ENCODE measurements around the gene MITF. TPM values are rescaled to one million over a fixed set of nuclear protein-coding genes. Genes with fewer than 3 reads are reported as not detected.

MITF gene
- 0.25 TPM for total RNA-seq (ENCODE audit: unreplicated experiment)
- long read RNA-seq = 0 reads

- Mint-ChIP-seq H3K27me3 (ENCODE audit: unreplicated experiment) (peaks cover 9% of the 10 kb centered on the region), H3K27ac (ENCODE audit: unreplicated experiment) (no peak within 1 kb of the TSS), H3K9me3 (ENCODE audit: unreplicated experiment) (peaks cover 1% of the 10 kb centered on the region), H3K36me3 (ENCODE audit: unreplicated experiment) (no peaks in the 10 kb centered on the region), H3K4me3 (ENCODE audit: unreplicated experiment) (peak within 1 kb of the TSS; percentile 90), H3K4me1 (ENCODE audit: low read depth, unreplicated experiment) (peaks cover 4% of the 10 kb centered on the region)
- DNase-seq = peak; percentile 89
- no peak for TF ChIP-seq CTCF (IDR thresholded peaks at IDR 0.05; ENCODE audit: partially characterized antibody, unreplicated experiment)
These were observed at the start of gene MITF for GRCh38 chr3:69739204-69740102. MITF (plus strand) TSS chr3:69739464; CDS start chr3:69739598, 134 bp downstream.

GRCh38 chr3:69691860-69692259 lies 47.4 kb upstream of the MITF start:
- TF ChIP-seq CTCF (IDR thresholded peaks at IDR 0.05; ENCODE audit: partially characterized antibody, unreplicated experiment) = no peak
- Mint-ChIP-seq H3K9me3 (ENCODE audit: unreplicated experiment) (peaks cover 2% of the 10 kb centered on the region), H3K4me1 (ENCODE audit: low read depth, unreplicated experiment) (peaks cover 3% of the 10 kb centered on the region), H3K27me3 (ENCODE audit: unreplicated experiment) (peaks cover 6% of the 10 kb centered on the region), H3K4me3 (ENCODE audit: unreplicated experiment) (no peak overlapping the region), H3K27ac (ENCODE audit: unreplicated experiment) (no peak overlapping the region), H3K36me3 (ENCODE audit: unreplicated experiment) (no peaks in the 10 kb centered on the region)
- no peak for DNase-seq

GRCh38 chr3:69692761-69693160 lies 46.5 kb upstream of the MITF start:
- TF ChIP-seq CTCF (IDR thresholded peaks at IDR 0.05; ENCODE audit: partially characterized antibody, unreplicated experiment) = no peak
- DNase-seq = no peak
- Mint-ChIP-seq H3K36me3 (ENCODE audit: unreplicated experiment) (no peaks in the 10 kb centered on the region), H3K4me1 (ENCODE audit: low read depth, unreplicated experiment) (no peaks in the 10 kb centered on the region), H3K27ac (ENCODE audit: unreplicated experiment) (no peak overlapping the region), H3K4me3 (ENCODE audit: unreplicated experiment) (no peak overlapping the region), H3K9me3 (ENCODE audit: unreplicated experiment) (no peaks in the 10 kb centered on the region), H3K27me3 (ENCODE audit: unreplicated experiment) (peaks cover 8% of the 10 kb centered on the region)

GRCh38 chr3:69695443-69695842 lies 43.8 kb upstream of the MITF start:
- Mint-ChIP-seq H3K27ac (ENCODE audit: unreplicated experiment) (no peak overlapping the region), H3K9me3 (ENCODE audit: unreplicated experiment) (no peaks in the 10 kb centered on the region), H3K36me3 (ENCODE audit: unreplicated experiment) (no peaks in the 10 kb centered on the region), H3K4me1 (ENCODE audit: low read depth, unreplicated experiment) (no peaks in the 10 kb centered on the region), H3K27me3 (ENCODE audit: unreplicated experiment) (peaks cover 6% of the 10 kb centered on the region), H3K4me3 (ENCODE audit: unreplicated experiment) (no peak overlapping the region)
- no peak for DNase-seq
- TF ChIP-seq CTCF (IDR thresholded peaks at IDR 0.05; ENCODE audit: partially characterized antibody, unreplicated experiment) = no peak

GRCh38 chr3:69695933-69696332 lies 43.3 kb upstream of the MITF start:
- DNase-seq = no peak
- Mint-ChIP-seq H3K36me3 (ENCODE audit: unreplicated experiment) (no peaks in the 10 kb centered on the region), H3K4me3 (ENCODE audit: unreplicated experiment) (no peak overlapping the region), H3K9me3 (ENCODE audit: unreplicated experiment) (no peaks in the 10 kb centered on the region), H3K27ac (ENCODE audit: unreplicated experiment) (no peak overlapping the region), H3K27me3 (ENCODE audit: unreplicated experiment) (peaks cover 6% of the 10 kb centered on the region), H3K4me1 (ENCODE audit: low read depth, unreplicated experiment) (no peaks in the 10 kb centered on the region)
- no peak for TF ChIP-seq CTCF (IDR thresholded peaks at IDR 0.05; ENCODE audit: partially characterized antibody, unreplicated experiment)
